ENCODE measurements around the gene YWHAH.

DNA sequence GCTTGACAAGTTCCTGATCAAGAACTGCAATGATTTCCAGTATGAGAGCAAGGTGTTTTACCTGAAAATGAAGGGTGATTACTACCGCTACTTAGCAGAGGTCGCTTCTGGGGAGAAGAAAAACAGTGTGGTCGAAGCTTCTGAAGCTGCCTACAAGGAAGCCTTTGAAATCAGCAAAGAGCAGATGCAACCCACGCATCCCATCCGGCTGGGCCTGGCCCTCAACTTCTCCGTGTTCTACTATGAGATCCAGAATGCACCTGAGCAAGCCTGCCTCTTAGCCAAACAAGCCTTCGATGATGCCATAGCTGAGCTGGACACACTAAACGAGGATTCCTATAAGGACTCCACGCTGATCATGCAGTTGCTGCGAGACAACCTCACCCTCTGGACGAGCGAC lies 12.0 kb downstream of the YWHAH start:
- TF ChIP-seq CTCF (conservative IDR thresholded peaks at IDR 0.05) (no peak), ZFX (IDR thresholded peaks at IDR 0.05) (no peak)

Data from C4-2B (cell line).